OCI-LY7 (cell line): Measurements from ENCODE around the gene CARD19. TPM values are rescaled to one million over a fixed set of nuclear protein-coding genes. Genes with fewer than 3 reads are reported as not detected.

Experiments
- BruUV-seq: library from RNA; stranded (reverse); fragments of 400-500 nt; replicated peaks from 2 replicates; lab custom pipeline; 2021; lab: Mats Ljungman, UMichigan
- CTCF ChIA-PET: fragments of 300-600 bp; sonication (Branson Sonifier 250); formaldehyde crosslinking; loops from one replicate; lab custom pipeline; 2022; ENCODE audit warnings: antibody characterized with exemption; ENCODE audit not compliant: unreplicated experiment; lab: Charles Lee
- POLR2A ChIA-PET: fragments of 300-600 bp; sonication (Branson Sonifier 250); formaldehyde crosslinking; loops from one replicate; lab custom pipeline; 2022; ENCODE audit warnings: antibody characterized with exemption; lab: Charles Lee
- DNase-seq: peaks from one replicate; pipeline ENCODE4 v3.0.0-alpha.2; 2015; ENCODE audit warnings: low spot score
- H2AFZ ChIP-seq: fragments of 200-600 bp; sonication (generic), shearing (Covaris generic); 2 replicates; pipeline ENCODE4 v1.6.1; 2014; ENCODE audit warnings: mild to moderate bottlenecking, antibody characterized with exemption, low read length, moderate library complexity
- H3K27ac ChIP-seq: fragments of 200-600 bp; sonication (generic); 2 replicates; pipeline ENCODE4 v1.5.1; 2014; ENCODE audit warnings: mixed run types, low read depth, mild to moderate bottlenecking, moderate library complexity, low read length, inconsistent platforms; ENCODE audit not compliant: poor library complexity, severe bottlenecking
- H3K36me3 ChIP-seq: fragments of 200-600 bp; sonication (generic); 2 replicates; pipeline ENCODE4 v1.6.1; 2014; ENCODE audit warnings: mild to moderate bottlenecking, antibody characterized with exemption, low read length, moderate library complexity, mixed read lengths; ENCODE audit not compliant: insufficient read depth
- H3K4me1 ChIP-seq: fragments of 200-600 bp; sonication (generic); 2 replicates; pipeline ENCODE4 v1.5.1; 2014; ENCODE audit warnings: mild to moderate bottlenecking, low read length; ENCODE audit not compliant: insufficient read depth, poor library complexity, severe bottlenecking
- H3K4me2 ChIP-seq: fragments of 200-600 bp; sonication (generic); 2 replicates; pipeline ENCODE4 v1.6.1; 2014; ENCODE audit warnings: mild to moderate bottlenecking, low read length
- H3K4me3 ChIP-seq: fragments of 200-600 bp; sonication (generic); 2 replicates; pipeline ENCODE4 v1.5.1; 2014; ENCODE audit warnings: mild to moderate bottlenecking, low read depth, low read length; ENCODE audit not compliant: poor library complexity, severe bottlenecking
- H3K79me2 ChIP-seq: fragments of 200-600 bp; sonication (generic); 2 replicates; pipeline ENCODE4 v1.6.1; 2016; ENCODE audit warnings: low read depth, mild to moderate bottlenecking, low read length, moderate library complexity, mixed read lengths; ENCODE audit not compliant: insufficient read depth
- H3K9me2 ChIP-seq: fragments of 200-600 bp; sonication (generic); 2 replicates; pipeline ENCODE4 v1.6.1; 2016; ENCODE audit warnings: mild to moderate bottlenecking, low read length, mixed read lengths; ENCODE audit not compliant: insufficient read depth
- H3K9me3 ChIP-seq: fragments of 200-600 bp; sonication (generic); 2 replicates; pipeline ENCODE4 v1.6.1; 2014; ENCODE audit warnings: mild to moderate bottlenecking, mixed run types, low read length, mixed read lengths
- H4K20me1 ChIP-seq: fragments of 200-600 bp; sonication (generic); 2 replicates; pipeline ENCODE4 v1.6.1; 2014; ENCODE audit warnings: mild to moderate bottlenecking, antibody characterized with exemption, low read length, moderate library complexity, mixed read lengths; ENCODE audit not compliant: insufficient read depth
- EZH2phosphoT487 ChIP-seq: fragments of 200-600 bp; sonication (generic); IDR thresholded peaks from 2 replicates; pipeline ENCODE4 v1.6.1; 2018; ENCODE audit warnings: low read depth, borderline replicate concordance, mild to moderate bottlenecking, mixed run types, antibody characterized with exemption, low read length, moderate library complexity, mixed read lengths
- intact Hi-C: fragments of 100-400 bp; cut with micrococcal nuclease; formaldehyde crosslinking; loops from one replicate; pipeline ENCODE4 v1.10.0; 2022; ENCODE audit not compliant: unreplicated experiment
- total RNA-seq, 2 experiments: library from RNA; depleted of rRNA in 1 of 2; stranded (reverse); fragments of >200 nt in 1 of 2; shearing (Covaris generic) in 1 of 2; gene quantifications; 2 replicates each; pipeline ENCODE4 v1.2.3, GENCODE V29; 2014 to 2022
- TF ChIP-seq, protein P1 (sequence below): fragments of 200-600 bp; sonication (generic); conservative IDR thresholded peaks from 2 replicates; pipeline ENCODE4 v1.5.1; 2014; ENCODE audit warnings: mild to moderate bottlenecking, antibody characterized with exemption, low read length, moderate library complexity, mixed read lengths

The CARD19 gene
- total RNA-seq, 2 experiments from 2014 or later = 15.8 to 26.8 TPM

DNA sequence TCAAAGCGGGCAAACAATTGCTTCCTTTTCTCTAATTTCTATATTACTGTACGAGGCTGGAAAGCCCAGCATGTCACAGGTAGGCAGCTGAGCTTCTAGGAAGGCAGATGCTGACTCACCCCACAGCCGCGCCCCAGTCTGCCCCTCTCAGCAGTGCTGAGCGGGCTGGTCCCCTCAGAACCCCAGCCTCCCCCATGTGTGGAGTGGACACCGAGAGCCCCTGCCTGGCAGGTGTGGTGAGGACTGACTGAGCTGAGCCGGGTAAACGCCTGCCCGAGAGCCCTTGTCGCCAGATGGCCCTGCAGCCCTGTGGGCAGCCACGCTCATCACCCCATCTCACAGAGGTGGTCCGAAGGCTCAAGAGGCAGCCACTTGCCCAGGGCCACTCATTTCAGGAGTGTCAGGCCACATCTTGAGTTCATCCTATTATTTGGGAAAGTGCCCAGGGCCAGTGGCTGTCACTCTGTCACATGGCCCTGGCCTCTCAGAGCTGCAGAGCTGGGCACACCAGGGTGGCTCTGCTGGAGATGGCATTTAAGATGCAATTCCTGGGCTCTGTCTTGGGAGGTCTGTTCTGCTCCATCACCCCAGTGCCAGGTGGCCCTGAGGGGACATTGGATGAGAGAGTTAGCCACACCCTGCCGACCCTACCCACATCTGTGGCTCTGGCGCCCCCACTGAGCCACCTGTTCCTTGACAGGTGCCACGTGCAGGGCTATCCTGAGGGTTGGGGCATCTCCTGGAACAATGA, 12.4 kb downstream of the CARD19 start:
- Histone ChIP-seq H3K9me3 (peaks cover 11% of the 10 kb centered on the region; the same call in 1 of the 2 replicates), H3K36me3 (no peaks in the 10 kb centered on the region), H4K20me1 (no peaks in the 10 kb centered on the region), H3K4me3 (no peak overlapping the region), H3K9me2 (no peaks in the 10 kb centered on the region), H3K79me2 (no peaks in the 10 kb centered on the region), H2AFZ (peak overlapping the region; percentile 54; the same call in 1 of the 2 replicates), H3K4me1 (peaks cover 33% of the 10 kb centered on the region), H3K27ac (no peak overlapping the region), H3K4me2 (0 out of 2 replicates have a peak overlapping the region, but pooled peaks have one; percentile 5)
- DNase-seq = peak; percentile 29
- intact Hi-C loops = loop anchor here (1.0 to 10.0 kb wide), 9 partner anchors 38 to 856 kb away; no protein-coding TSS in a partner anchor
- no peak for TF ChIP-seq EZH2phosphoT487
- TF ChIP-seq, protein P1, sequence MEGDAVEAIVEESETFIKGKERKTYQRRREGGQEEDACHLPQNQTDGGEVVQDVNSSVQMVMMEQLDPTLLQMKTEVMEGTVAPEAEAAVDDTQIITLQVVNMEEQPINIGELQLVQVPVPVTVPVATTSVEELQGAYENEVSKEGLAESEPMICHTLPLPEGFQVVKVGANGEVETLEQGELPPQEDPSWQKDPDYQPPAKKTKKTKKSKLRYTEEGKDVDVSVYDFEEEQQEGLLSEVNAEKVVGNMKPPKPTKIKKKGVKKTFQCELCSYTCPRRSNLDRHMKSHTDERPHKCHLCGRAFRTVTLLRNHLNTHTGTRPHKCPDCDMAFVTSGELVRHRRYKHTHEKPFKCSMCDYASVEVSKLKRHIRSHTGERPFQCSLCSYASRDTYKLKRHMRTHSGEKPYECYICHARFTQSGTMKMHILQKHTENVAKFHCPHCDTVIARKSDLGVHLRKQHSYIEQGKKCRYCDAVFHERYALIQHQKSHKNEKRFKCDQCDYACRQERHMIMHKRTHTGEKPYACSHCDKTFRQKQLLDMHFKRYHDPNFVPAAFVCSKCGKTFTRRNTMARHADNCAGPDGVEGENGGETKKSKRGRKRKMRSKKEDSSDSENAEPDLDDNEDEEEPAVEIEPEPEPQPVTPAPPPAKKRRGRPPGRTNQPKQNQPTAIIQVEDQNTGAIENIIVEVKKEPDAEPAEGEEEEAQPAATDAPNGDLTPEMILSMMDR = no peak
- CTCF ChIA-PET = interaction anchor here (0.7 kb wide), 1 partner anchor 111 kb away, joined by 3 read pairs; no protein-coding TSS in a partner anchor
- no TSS peak for BruUV-seq
- POLR2A ChIA-PET = interaction anchor here (0.5 to 1.1 kb wide), 2 partner anchors 49 to 119 kb away, joined by 3 read pairs; no protein-coding TSS in a partner anchor

DNA sequence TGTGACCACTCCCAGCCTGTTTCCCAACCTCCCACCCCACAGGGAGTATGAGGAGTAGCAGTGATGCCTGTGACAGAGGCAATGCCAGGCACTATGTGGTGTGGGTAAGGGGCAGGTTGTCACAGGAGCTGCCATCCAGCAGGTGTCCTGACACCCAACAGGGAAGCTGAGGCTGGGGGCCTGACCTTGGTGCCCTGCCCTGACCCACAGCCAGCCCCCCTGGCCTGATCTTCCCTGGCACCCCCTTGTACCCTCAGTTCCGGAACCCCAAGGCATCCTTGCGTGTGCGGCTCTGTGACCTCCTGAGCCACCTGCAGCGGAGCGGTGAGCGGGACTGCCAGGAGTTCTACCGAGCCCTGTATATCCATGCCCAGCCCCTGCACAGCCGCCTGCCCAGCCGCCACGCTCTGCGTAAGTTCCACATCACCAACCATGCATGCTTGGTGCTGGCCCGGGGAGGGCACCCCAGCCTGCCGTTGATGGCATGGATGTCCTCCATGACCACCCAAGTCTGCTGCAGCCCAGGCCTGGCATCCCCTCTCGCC, 14.4 kb downstream of the CARD19 start:
- Histone ChIP-seq H3K4me3 (no peak overlapping the region), H4K20me1 (no peaks in the 10 kb centered on the region), H3K9me3 (no peaks in the 10 kb centered on the region), H3K36me3 (no peaks in the 10 kb centered on the region), H3K9me2 (no peaks in the 10 kb centered on the region), H3K4me1 (peaks cover 36% of the 10 kb centered on the region), H3K27ac (no peak overlapping the region), H2AFZ (no peak overlapping the region), H3K79me2 (no peaks in the 10 kb centered on the region), H3K4me2 (no peak overlapping the region)
- CTCF ChIA-PET = no interaction called here
- POLR2A ChIA-PET = no interaction called here
- no peak for TF ChIP-seq EZH2phosphoT487
- TF ChIP-seq, protein P1 = no peak
- no peak for DNase-seq
- no TSS peak for BruUV-seq
- intact Hi-C loops = no loop called here

GRCh38 chr9:93111001-93111370, 15.0 kb downstream of the CARD19 start:
- H3K9me2 ChIP-seq = no peaks in the 10 kb centered on the region
- H3K4me3 ChIP-seq = no peak overlapping the region
- H3K9me3 ChIP-seq = no peaks in the 10 kb centered on the region
- no peak overlapping the region for H3K4me2 ChIP-seq
- peaks cover 36% of the 10 kb centered on the region for H3K4me1 ChIP-seq
- POLR2A ChIA-PET = no interaction called here
- no peaks in the 10 kb centered on the region for H4K20me1 ChIP-seq
- intact Hi-C loops = no loop called here
- CTCF ChIA-PET = no interaction called here
- BruUV-seq = no TSS peak
- no peak for DNase-seq
- H2AFZ ChIP-seq = no peak overlapping the region
- no peak overlapping the region for H3K27ac ChIP-seq
- H3K36me3 ChIP-seq = no peaks in the 10 kb centered on the region
- no peaks in the 10 kb centered on the region for H3K79me2 ChIP-seq
- TF ChIP-seq EZH2phosphoT487 = no peak
- TF ChIP-seq, protein P1 = no peak
